Retinal pigment epithelial cell (primary cell): Measurements from ENCODE around the gene HAAO.
A peak's percentile ranks its signal among the peaks of the same experiment; 100 is the strongest.

ENCODE experiments used
- DNase-seq: peaks from one replicate; pipeline ENCODE4 v3.0.0-alpha.2; 2010; ENCODE audit warnings: low read depth
- H3K4me3 ChIP-seq: 2 replicates; pipeline ENCODE4 v1.5.1; 2011; ENCODE audit warnings: mild to moderate bottlenecking, low read length, control low read depth, moderate library complexity
- CTCF ChIP-seq: conservative IDR thresholded peaks from 2 replicates; pipeline ENCODE4 v1.5.1; 2011; ENCODE audit warnings: low read depth, low read length, control low read depth, inconsistent platforms

The HAAO gene

DNA sequence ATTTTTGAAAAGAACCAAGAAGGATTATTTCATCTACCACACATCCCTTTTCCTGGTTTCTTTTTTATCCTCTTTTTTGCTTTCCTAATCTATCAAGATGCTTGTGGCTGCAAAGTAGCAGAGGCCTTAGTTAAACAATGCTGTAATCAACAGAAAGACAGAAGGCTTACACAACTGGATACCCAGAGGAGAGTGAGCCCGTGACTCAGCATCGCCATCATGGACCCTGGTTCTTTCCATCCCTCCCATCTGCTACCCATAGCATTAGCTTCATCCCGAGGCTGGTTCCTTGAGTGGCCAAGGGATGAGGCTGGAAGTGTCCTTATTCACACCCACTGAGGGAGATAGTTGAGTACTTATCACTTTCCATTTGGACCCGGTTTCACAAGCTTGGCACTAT is 7.5 kb upstream of the HAAO start:
- H3K4me3 ChIP-seq: no peak overlapping the region

GRCh38 chr2:42797281-42797680 is 4.9 kb upstream of the HAAO start:
- TF ChIP-seq CTCF: no peak
- DNase-seq: no peak

More for the DNA sequence above, 7.5 kb upstream of the HAAO start:
- TF ChIP-seq CTCF: no peak
- no peak for DNase-seq

DNA sequence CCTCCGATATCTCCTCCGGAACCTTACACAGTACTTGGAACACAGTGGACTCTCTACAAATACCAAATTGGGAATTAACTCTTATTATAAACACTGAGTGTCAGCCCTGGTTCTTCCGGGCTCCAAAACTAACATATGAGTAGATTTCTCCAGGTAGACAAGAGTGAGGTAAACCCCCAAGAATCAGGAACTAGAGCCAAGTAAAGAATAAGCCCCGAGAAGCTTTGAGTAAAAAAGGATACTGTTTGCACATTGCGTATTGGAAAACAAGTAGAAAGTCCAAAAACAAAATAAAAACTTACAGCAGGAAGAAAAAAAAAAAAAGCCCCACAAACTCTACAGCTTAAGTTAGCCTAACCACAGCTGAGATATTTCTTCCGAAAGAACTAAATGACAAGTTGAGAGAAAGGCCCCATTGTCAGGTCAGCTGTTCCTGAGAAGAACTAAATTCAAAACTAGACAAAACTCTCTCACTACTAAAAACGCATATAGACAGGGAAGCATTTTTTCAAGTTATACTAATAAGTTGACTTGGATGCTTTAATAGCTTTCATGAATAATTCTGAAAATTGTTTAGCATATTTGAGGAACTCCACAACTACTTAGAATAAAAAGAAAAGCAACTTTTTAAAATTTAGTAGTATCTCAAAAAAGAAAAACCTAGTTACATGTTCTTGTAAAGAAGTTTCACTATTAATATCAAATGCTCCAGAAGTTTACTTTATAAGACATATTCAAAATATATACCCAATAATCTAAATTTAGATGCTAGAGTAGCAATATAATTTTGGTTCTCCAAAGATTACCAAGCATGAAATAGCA is 4.3 kb upstream of the HAAO start:
- no peak for TF ChIP-seq CTCF
- no peak overlapping the region for H3K4me3 ChIP-seq
- DNase-seq: no peak

More at GRCh38 chr2:42797281-42797680, 4.9 kb upstream of the HAAO start:
- no peak overlapping the region for H3K4me3 ChIP-seq

- H3K4me3 ChIP-seq: no peak overlapping the region
- no peak for DNase-seq
- TF ChIP-seq CTCF: no peak
Observed at GRCh38 chr2:42795841-42796301, 3.5 kb upstream of the HAAO start.

DNA sequence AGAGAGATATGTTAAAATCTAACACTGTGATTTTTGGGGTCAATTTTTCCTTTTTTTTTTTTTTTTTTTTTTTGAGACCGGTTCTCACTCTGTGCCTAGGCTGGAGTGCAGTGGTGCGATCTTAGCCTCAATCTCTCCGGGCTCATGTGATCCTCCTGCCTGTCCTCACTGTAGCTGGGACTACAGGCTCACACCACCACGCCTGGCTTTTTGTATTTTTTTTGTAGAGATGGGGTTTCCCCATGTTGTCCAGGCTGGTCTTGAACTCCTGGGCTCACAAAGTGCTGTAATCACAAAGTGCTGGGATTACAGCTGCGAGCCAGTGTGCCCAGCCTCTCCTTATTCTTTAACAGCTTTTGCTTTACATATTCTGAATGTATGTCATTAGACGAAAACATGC is 2.9 kb upstream of the HAAO start:
- DNase-seq: no peak
- no peak for TF ChIP-seq CTCF
- H3K4me3 ChIP-seq: no peak overlapping the region

- no peak overlapping the region for H3K4me3 ChIP-seq
- DNase-seq: no peak
- peak; percentile 47 for TF ChIP-seq CTCF
Observed at GRCh38 chr2:42794271-42795046, 2.1 kb upstream of the HAAO start.
